ENCODE measurements around the gene TTC4.

GRCh38 chr1:54666333-54666732, 49.3 kb upstream of the TTC4 start:
- TF ChIP-seq CTCF (IDR thresholded peaks at IDR 0.05) (no peak), ZFX (IDR thresholded peaks at IDR 0.05; ENCODE audit: borderline replicate concordance) (no peak)

All from 22Rv1 (cell line).